ENCODE data around the gene EXOC4.

DNA sequence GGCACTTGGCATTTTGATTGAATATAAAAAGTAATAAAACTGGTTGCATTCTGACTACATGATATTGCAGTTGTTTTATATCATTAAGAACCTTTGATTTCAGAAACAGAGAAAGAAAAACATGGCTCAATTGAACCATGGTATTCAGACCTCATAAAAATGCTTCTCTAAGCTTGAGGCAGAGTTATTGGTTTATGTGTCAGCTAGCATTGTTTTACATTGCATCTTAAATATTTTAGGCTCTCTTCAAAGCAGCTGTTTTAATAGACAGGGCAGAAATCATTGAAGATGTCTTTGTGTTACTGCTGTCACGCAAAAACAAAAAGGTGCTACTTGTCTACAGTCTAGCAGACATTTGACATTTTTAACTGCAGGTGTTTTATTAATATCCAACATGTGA is 299.2 kb downstream of the EXOC4 start:
- TF ChIP-seq POLR2A (IDR thresholded peaks at IDR 0.05; ENCODE audit: low read depth) = no peak
- TF ChIP-seq, protein P1, sequence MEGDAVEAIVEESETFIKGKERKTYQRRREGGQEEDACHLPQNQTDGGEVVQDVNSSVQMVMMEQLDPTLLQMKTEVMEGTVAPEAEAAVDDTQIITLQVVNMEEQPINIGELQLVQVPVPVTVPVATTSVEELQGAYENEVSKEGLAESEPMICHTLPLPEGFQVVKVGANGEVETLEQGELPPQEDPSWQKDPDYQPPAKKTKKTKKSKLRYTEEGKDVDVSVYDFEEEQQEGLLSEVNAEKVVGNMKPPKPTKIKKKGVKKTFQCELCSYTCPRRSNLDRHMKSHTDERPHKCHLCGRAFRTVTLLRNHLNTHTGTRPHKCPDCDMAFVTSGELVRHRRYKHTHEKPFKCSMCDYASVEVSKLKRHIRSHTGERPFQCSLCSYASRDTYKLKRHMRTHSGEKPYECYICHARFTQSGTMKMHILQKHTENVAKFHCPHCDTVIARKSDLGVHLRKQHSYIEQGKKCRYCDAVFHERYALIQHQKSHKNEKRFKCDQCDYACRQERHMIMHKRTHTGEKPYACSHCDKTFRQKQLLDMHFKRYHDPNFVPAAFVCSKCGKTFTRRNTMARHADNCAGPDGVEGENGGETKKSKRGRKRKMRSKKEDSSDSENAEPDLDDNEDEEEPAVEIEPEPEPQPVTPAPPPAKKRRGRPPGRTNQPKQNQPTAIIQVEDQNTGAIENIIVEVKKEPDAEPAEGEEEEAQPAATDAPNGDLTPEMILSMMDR (IDR thresholded peaks at IDR 0.05) = no peak
- no peak for TF ChIP-seq POLR2AphosphoS5 (IDR thresholded peaks at IDR 0.05)
- no peak for TF ChIP-seq EP300 (IDR thresholded peaks at IDR 0.05)
